ENCODE data around the gene SH3TC1. TPM values are rescaled to one million over a fixed set of nuclear protein-coding genes. Genes with fewer than 3 reads are reported as not detected.

SH3TC1 gene
- total RNA-seq, 1 experiment from 2014 or later: 7.8 TPM

- DNase-seq: no peak
- TF ChIP-seq CTCF (IDR thresholded peaks at IDR 0.05; ENCODE audit: unreplicated experiment): no peak
- H3K27me3 Mint-ChIP-seq (ENCODE audit: unreplicated experiment): peaks cover 66% of the 10 kb centered on the region
- intact Hi-C loops (cut with micrococcal nuclease; ENCODE audit: unreplicated experiment): no loop called here
- CTCF ChIA-PET: interaction anchor here (0.6 to 1.3 kb wide), 5 partner anchors 24 to 320 kb away, joined by 3 to 11 read pairs (median 3); no protein-coding TSS in a partner anchor
- H3K4me3 Mint-ChIP-seq (ENCODE audit: low read depth, unreplicated experiment): no peak overlapping the region
- no peaks in the 10 kb centered on the region for H3K36me3 Mint-ChIP-seq (ENCODE audit: insufficient read depth, unreplicated experiment)
- H3K27ac Mint-ChIP-seq (ENCODE audit: unreplicated experiment): no peak overlapping the region
- no peaks in the 10 kb centered on the region for H3K4me1 Mint-ChIP-seq (ENCODE audit: low read depth, unreplicated experiment)
- H3K9me3 Mint-ChIP-seq (ENCODE audit: low read depth, unreplicated experiment): no peaks in the 10 kb centered on the region
- BruUV-seq (replicated peaks): no TSS peak
Measured at GRCh38 chr4:8266508-8266907, 67.4 kb downstream of the SH3TC1 start.

- intact Hi-C loops (cut with micrococcal nuclease; ENCODE audit: unreplicated experiment): loop anchor here (1.0 kb wide), 1 partner anchor 136 kb away; no protein-coding TSS in a partner anchor
- no TSS peak for BruUV-seq (replicated peaks)
- peak; percentile 74 for DNase-seq
- H3K27ac Mint-ChIP-seq (ENCODE audit: unreplicated experiment): no peak overlapping the region
- H3K4me1 Mint-ChIP-seq (ENCODE audit: low read depth, unreplicated experiment): no peaks in the 10 kb centered on the region
- TF ChIP-seq CTCF (IDR thresholded peaks at IDR 0.05; ENCODE audit: unreplicated experiment): no peak
- no peaks in the 10 kb centered on the region for H3K9me3 Mint-ChIP-seq (ENCODE audit: low read depth, unreplicated experiment)
- no peaks in the 10 kb centered on the region for H3K36me3 Mint-ChIP-seq (ENCODE audit: insufficient read depth, unreplicated experiment)
- H3K27me3 Mint-ChIP-seq (ENCODE audit: unreplicated experiment): peaks cover 71% of the 10 kb centered on the region
- CTCF ChIA-PET: interaction anchor here (0.9 to 1.3 kb wide), 5 partner anchors 25 to 319 kb away, joined by 3 to 11 read pairs (median 3); no protein-coding TSS in a partner anchor
- H3K4me3 Mint-ChIP-seq (ENCODE audit: low read depth, unreplicated experiment): no peak overlapping the region
Measured at GRCh38 chr4:8267077-8267476, 68.0 kb downstream of the SH3TC1 start.

- Mint-ChIP-seq H3K27ac (ENCODE audit: unreplicated experiment) (no peak overlapping the region), H3K9me3 (ENCODE audit: low read depth, unreplicated experiment) (no peaks in the 10 kb centered on the region), H3K4me1 (ENCODE audit: low read depth, unreplicated experiment) (no peaks in the 10 kb centered on the region), H3K4me3 (ENCODE audit: low read depth, unreplicated experiment) (no peak overlapping the region), H3K36me3 (ENCODE audit: insufficient read depth, unreplicated experiment) (no peaks in the 10 kb centered on the region), H3K27me3 (ENCODE audit: unreplicated experiment) (peaks cover 76% of the 10 kb centered on the region)
- no peak for TF ChIP-seq CTCF (IDR thresholded peaks at IDR 0.05; ENCODE audit: unreplicated experiment)
- no peak for DNase-seq
- no TSS peak for BruUV-seq (replicated peaks)
- intact Hi-C loops (cut with micrococcal nuclease; ENCODE audit: unreplicated experiment): no loop called here
- CTCF ChIA-PET: interaction anchor here (0.9 kb wide), 1 partner anchor 91 kb away, joined by 3 read pairs; no protein-coding TSS in a partner anchor
Measured at GRCh38 chr4:8268211-8268610, 69.1 kb downstream of the SH3TC1 start.

- H3K27me3 Mint-ChIP-seq (ENCODE audit: unreplicated experiment): peaks cover 76% of the 10 kb centered on the region
- H3K36me3 Mint-ChIP-seq (ENCODE audit: insufficient read depth, unreplicated experiment): no peaks in the 10 kb centered on the region
- no peak overlapping the region for H3K4me3 Mint-ChIP-seq (ENCODE audit: low read depth, unreplicated experiment)
- no TSS peak for BruUV-seq (replicated peaks)
- no peak overlapping the region for H3K27ac Mint-ChIP-seq (ENCODE audit: unreplicated experiment)
- CTCF ChIA-PET: no interaction called here
- no peak for TF ChIP-seq CTCF (IDR thresholded peaks at IDR 0.05; ENCODE audit: unreplicated experiment)
- H3K9me3 Mint-ChIP-seq (ENCODE audit: low read depth, unreplicated experiment): no peaks in the 10 kb centered on the region
- no peak for DNase-seq
- no peaks in the 10 kb centered on the region for H3K4me1 Mint-ChIP-seq (ENCODE audit: low read depth, unreplicated experiment)
- intact Hi-C loops (cut with micrococcal nuclease; ENCODE audit: unreplicated experiment): no loop called here
Measured at GRCh38 chr4:8268901-8269534, 69.9 kb downstream of the SH3TC1 start.

Data from Calu3 (cell line).